ENCODE data around the gene ACACB.

DNA sequence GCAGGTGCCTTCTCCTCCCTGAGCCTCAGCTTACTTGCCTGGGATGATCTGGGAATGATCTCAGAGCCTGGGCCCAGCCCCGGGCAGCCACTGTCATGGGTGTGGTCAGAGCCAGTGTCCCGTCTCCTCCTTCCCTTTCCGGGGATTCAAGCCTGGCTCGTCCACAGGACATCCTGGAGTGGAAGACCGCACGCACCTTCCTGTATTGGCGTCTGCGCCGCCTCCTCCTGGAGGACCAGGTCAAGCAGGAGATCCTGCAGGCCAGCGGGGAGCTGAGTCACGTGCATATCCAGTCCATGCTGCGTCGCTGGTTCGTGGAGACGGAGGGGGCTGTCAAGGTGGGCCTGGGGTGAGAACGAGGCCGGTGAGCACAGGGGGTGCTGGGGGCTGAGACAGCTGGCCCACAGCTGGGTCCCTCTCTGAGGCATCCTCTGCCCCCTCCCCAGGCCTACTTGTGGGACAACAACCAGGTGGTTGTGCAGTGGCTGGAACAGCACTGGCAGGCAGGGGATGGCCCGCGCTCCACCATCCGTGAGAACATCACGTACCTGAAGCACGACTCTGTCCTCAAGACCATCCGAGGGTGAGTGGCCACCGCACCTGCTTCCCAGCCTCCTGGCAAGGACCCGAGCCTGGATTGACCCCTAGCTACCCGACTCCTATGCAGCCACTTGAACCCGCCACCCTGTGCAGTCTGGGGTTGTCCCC lies 148.7 kb downstream of the ACACB start:
- TF ChIP-seq, protein P1, sequence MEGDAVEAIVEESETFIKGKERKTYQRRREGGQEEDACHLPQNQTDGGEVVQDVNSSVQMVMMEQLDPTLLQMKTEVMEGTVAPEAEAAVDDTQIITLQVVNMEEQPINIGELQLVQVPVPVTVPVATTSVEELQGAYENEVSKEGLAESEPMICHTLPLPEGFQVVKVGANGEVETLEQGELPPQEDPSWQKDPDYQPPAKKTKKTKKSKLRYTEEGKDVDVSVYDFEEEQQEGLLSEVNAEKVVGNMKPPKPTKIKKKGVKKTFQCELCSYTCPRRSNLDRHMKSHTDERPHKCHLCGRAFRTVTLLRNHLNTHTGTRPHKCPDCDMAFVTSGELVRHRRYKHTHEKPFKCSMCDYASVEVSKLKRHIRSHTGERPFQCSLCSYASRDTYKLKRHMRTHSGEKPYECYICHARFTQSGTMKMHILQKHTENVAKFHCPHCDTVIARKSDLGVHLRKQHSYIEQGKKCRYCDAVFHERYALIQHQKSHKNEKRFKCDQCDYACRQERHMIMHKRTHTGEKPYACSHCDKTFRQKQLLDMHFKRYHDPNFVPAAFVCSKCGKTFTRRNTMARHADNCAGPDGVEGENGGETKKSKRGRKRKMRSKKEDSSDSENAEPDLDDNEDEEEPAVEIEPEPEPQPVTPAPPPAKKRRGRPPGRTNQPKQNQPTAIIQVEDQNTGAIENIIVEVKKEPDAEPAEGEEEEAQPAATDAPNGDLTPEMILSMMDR (IDR thresholded peaks at IDR 0.05), result no peak
- TF ChIP-seq POLR2A (IDR thresholded peaks at IDR 0.05), result no peak
